Activated CD4-positive, alpha-beta memory T cell treated with anti-CD3 and anti-CD28 coated beads, Interleukin-2, amount 10 ng/mL, durations not matched to agents 7 days and 5 days (primary cell): ENCODE measurements around the gene MYCBPAP. TPM values are rescaled to one million over a fixed set of nuclear protein-coding genes. Genes with fewer than 3 reads are reported as not detected.

Source experiments
- CTCF ChIA-PET: fragments of 350-600 bp; sonication (Branson Sonifier 250); formaldehyde crosslinking; loops from one replicate; lab custom pipeline; 2021; ENCODE audit warnings: antibody characterized with exemption, inconsistent platforms; lab: Charles Lee
- POLR2A ChIA-PET: fragments of 350-600 bp; sonication (Branson Sonifier 250); formaldehyde crosslinking; loops from one replicate; lab custom pipeline; 2021; ENCODE audit warnings: antibody characterized with exemption; lab: Charles Lee
- DNase-seq: peaks from one replicate; pipeline ENCODE4 v3.0.0-alpha.2; 2020
- H3K27ac Mint-ChIP-seq: one replicate; pipeline ENCODE4 v1.8.0; 2021; ENCODE audit warnings: mild to moderate bottlenecking, mixed read lengths
- H3K27me3 Mint-ChIP-seq: one replicate; pipeline ENCODE4 v1.8.0; 2021; ENCODE audit warnings: mixed read lengths
- H3K36me3 Mint-ChIP-seq: one replicate; pipeline ENCODE4 v1.8.0; 2021; ENCODE audit warnings: low read depth, mixed read lengths
- H3K4me1 Mint-ChIP-seq: one replicate; pipeline ENCODE4 v1.8.0; 2021; ENCODE audit warnings: mixed read lengths
- H3K4me3 Mint-ChIP-seq: one replicate; pipeline ENCODE4 v1.8.0; 2021; ENCODE audit warnings: mild to moderate bottlenecking, mixed read lengths
- H3K9me3 Mint-ChIP-seq: one replicate; pipeline ENCODE4 v1.8.0; 2021; ENCODE audit warnings: mixed read lengths
- total RNA-seq, 2 experiments: library from RNA; stranded (reverse); gene quantifications; one replicate each; pipeline ENCODE4 v1.2.3, GENCODE V29; 2021

Gene MYCBPAP
- total RNA-seq, 2 experiments from 2014 or later: 13.4 to 15.2 TPM

- peak overlapping the region; percentile 42 for H3K27ac Mint-ChIP-seq
- ChIA-PET POLR2A (interaction anchor here (0.8 kb wide), 1 partner anchor 60 kb away, joined by 4 read pairs; no protein-coding TSS in a partner anchor), CTCF (interaction anchor here (0.7 to 3.4 kb wide), 10 partner anchors 19 to 215 kb away, joined by 3 to 29 read pairs (median 3); partner anchors contain the start of genes CACNA1G and LRRC59)
- H3K27me3 Mint-ChIP-seq: no peaks in the 10 kb centered on the region
- no peak overlapping the region for H3K4me3 Mint-ChIP-seq
- no peaks in the 10 kb centered on the region for H3K9me3 Mint-ChIP-seq
- H3K36me3 Mint-ChIP-seq: peaks cover 5% of the 10 kb centered on the region
- peaks cover 25% of the 10 kb centered on the region for H3K4me1 Mint-ChIP-seq
- peak; percentile 82 for DNase-seq
Measured at GRCh38 chr17:50482516-50482915, 25.7 kb upstream of the MYCBPAP start.

DNA sequence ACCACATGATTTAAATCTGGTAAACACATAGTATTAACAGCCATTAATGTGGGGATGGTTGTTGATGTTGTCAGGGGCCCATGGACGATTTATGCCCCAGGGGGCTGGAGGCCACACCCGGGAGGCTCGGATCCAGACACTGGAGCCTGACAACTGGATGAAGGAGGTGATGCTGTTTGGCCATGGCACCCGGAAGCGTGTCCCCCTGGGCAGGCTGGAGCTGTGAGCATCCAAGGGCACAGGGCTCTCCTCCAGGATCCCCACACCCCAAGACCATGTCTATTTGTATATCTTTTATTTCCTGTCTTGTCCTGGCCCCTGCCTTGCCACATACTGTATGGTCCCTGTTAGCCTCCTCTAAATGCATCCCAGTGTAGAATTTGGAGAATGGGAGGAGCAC is 25.0 kb upstream of the MYCBPAP start:
- no peak for DNase-seq
- Mint-ChIP-seq H3K27me3 (no peaks in the 10 kb centered on the region), H3K27ac (no peak overlapping the region), H3K9me3 (no peaks in the 10 kb centered on the region), H3K36me3 (peaks cover 5% of the 10 kb centered on the region), H3K4me1 (peaks cover 20% of the 10 kb centered on the region), H3K4me3 (no peak overlapping the region)
- POLR2A ChIA-PET: interaction anchor here (1.4 to 1.7 kb wide), 3 partner anchors 10 to 50 kb away, joined by 3 to 6 read pairs (median 5); no protein-coding TSS in a partner anchor
- CTCF ChIA-PET: interaction anchor here (0.7 to 3.4 kb wide), 8 partner anchors 18 to 214 kb away, joined by 3 to 29 read pairs (median 4); partner anchors contain the start of genes CACNA1G and LRRC59

DNA sequence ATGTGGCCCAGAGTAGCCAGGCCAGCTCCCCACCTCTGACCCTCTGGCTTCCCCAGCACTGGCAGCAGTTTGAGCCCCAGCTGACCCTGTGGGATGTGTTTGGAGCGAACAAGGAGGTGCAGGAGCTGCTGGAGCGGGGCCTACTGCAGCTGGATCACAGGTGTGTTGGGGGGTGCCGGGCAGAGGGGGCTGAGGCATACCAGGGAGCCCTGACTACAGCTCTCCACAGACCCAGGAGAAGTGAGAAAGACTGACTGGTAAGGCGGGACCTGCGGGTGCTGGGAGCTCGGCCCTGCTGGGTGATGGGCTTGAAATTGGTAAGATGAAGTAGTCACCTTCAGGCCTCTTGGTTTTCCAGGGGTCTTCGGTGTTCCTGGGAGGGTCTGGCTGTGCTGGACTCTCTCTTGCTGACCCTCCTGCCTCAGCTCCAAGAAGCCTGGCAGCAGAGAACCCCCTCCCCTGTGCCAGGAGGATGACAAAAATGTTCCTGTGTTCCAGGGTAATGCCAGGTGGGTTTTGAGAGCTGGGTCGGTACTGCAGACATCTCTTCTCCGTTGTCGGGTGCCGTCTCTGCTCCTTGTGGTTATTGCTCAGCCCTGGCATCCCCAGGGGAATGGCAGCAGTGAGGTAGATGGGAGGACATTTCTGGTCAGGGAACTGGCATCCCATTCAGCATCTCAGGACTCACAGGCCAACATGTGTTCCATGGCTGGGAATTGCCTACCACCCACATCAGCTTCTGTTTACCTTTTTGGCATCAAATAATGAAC is 23.7 kb upstream of the MYCBPAP start:
- peaks cover 13% of the 10 kb centered on the region for H3K4me1 Mint-ChIP-seq
- DNase-seq: no peak
- H3K27ac Mint-ChIP-seq: no peak overlapping the region
- peaks cover 5% of the 10 kb centered on the region for H3K36me3 Mint-ChIP-seq
- ChIA-PET POLR2A (interaction anchor here (0.8 to 1.7 kb wide), 5 partner anchors 9 to 381 kb away, joined by 3 to 6 read pairs (median 3); partner anchors contain the start of gene TOB1), CTCF (interaction anchor here (0.6 to 3.4 kb wide), 9 partner anchors 8 to 221 kb away, joined by 3 to 29 read pairs (median 4); no protein-coding TSS in a partner anchor)
- no peaks in the 10 kb centered on the region for H3K9me3 Mint-ChIP-seq
- H3K27me3 Mint-ChIP-seq: no peaks in the 10 kb centered on the region
- no peak overlapping the region for H3K4me3 Mint-ChIP-seq

DNA sequence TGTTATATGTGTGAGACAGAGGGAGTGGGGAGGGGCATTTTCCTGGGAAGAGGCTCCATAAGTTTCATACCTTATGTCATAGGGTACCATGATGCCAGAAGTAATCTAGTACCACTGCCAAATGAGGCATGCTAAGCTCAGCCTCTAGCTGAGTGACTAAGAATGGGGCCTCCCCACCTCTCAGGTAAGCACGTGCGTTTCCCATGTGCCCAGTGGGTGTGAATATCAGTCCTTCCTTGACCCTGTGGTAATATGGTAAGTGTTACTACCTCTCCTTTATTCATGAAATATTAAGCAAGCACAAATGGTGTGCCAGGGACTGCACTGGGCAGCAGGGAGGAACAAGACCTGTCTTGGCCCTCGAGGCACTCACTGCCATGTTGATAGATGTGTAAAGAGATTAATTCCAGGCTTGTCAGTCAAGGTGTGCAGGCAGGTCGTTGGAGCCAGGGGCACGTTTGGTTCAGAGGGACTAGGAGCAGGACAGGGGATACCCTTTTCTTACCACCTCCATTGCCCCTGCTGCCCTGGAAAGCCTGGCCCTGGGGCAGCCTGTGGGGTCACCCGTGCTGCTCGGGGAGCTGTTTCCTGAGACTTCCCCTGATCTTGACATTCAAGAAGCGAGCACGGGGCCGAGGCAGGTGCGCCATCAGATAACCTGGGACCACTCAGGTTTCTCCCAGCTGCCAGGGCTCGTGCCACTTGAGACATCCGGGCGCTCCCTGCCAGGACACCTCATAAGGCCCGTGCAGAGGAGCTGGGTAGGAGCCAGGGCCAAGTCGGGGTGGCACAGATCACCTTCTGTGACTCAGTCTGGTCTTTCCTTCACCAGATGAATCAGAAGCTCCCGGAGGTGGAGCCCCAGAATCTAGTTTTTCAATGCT is 20.8 kb upstream of the MYCBPAP start:
- H3K27ac Mint-ChIP-seq: no peak overlapping the region
- POLR2A ChIA-PET: interaction anchor here (0.8 to 1.0 kb wide), 2 partner anchors 28 to 54 kb away, joined by 3 read pairs; no protein-coding TSS in a partner anchor
- DNase-seq: no peak
- no peak overlapping the region for H3K4me3 Mint-ChIP-seq
- CTCF ChIA-PET: interaction anchor here (1.8 kb wide), 1 partner anchor 14 kb away, joined by 10 read pairs; no protein-coding TSS in a partner anchor
- H3K27me3 Mint-ChIP-seq: no peaks in the 10 kb centered on the region
- peaks cover 5% of the 10 kb centered on the region for H3K36me3 Mint-ChIP-seq
- H3K9me3 Mint-ChIP-seq: no peaks in the 10 kb centered on the region
- H3K4me1 Mint-ChIP-seq: peaks cover 4% of the 10 kb centered on the region

GRCh38 chr17:50488880-50489279 is 19.4 kb upstream of the MYCBPAP start:
- Mint-ChIP-seq H3K9me3 (no peaks in the 10 kb centered on the region), H3K4me1 (no peaks in the 10 kb centered on the region), H3K27ac (no peak overlapping the region), H3K36me3 (peaks cover 2% of the 10 kb centered on the region), H3K4me3 (no peak overlapping the region), H3K27me3 (no peaks in the 10 kb centered on the region)
- ChIA-PET POLR2A (interaction anchor here (1.0 kb wide), 1 partner anchor 53 kb away, joined by 3 read pairs; no protein-coding TSS in a partner anchor), CTCF (interaction anchor here (1.2 to 1.8 kb wide), 2 partner anchors 10 to 12 kb away, joined by 4 to 10 read pairs; no protein-coding TSS in a partner anchor)
- no peak for DNase-seq

GRCh38 chr17:50491505-50491904 is 16.7 kb upstream of the MYCBPAP start:
- no peak overlapping the region for H3K4me3 Mint-ChIP-seq
- CTCF ChIA-PET: no interaction called here

GRCh38 chr17:50492214-50492613 is 16.0 kb upstream of the MYCBPAP start:
- no peak overlapping the region for H3K27ac Mint-ChIP-seq
- H3K4me3 Mint-ChIP-seq: no peak overlapping the region
- no peaks in the 10 kb centered on the region for H3K36me3 Mint-ChIP-seq
- no peaks in the 10 kb centered on the region for H3K4me1 Mint-ChIP-seq
- no peaks in the 10 kb centered on the region for H3K9me3 Mint-ChIP-seq
- POLR2A ChIA-PET: interaction anchor here (2.3 kb wide), 1 partner anchor 12 kb away, joined by 6 read pairs; no protein-coding TSS in a partner anchor
- no peaks in the 10 kb centered on the region for H3K27me3 Mint-ChIP-seq
- CTCF ChIA-PET: interaction anchor here (0.7 to 2.2 kb wide), 4 partner anchors 8 to 214 kb away, joined by 3 to 4 read pairs (median 4); partner anchors contain the start of gene RSAD1
- DNase-seq: no peak

More at GRCh38 chr17:50491505-50491904, 16.7 kb upstream of the MYCBPAP start:
- Mint-ChIP-seq H3K9me3 (no peaks in the 10 kb centered on the region), H3K4me1 (no peaks in the 10 kb centered on the region), H3K36me3 (no peaks in the 10 kb centered on the region), H3K27ac (no peak overlapping the region), H3K27me3 (no peaks in the 10 kb centered on the region)
- POLR2A ChIA-PET: no interaction called here
- no peak for DNase-seq

- DNase-seq: no peak
- Mint-ChIP-seq H3K27ac (no peak overlapping the region), H3K36me3 (no peaks in the 10 kb centered on the region), H3K4me3 (no peak overlapping the region), H3K9me3 (no peaks in the 10 kb centered on the region), H3K27me3 (peaks cover 1% of the 10 kb centered on the region), H3K4me1 (no peaks in the 10 kb centered on the region)
- ChIA-PET POLR2A (interaction anchor here (1.4 to 2.3 kb wide), 2 partner anchors 10 to 11 kb away, joined by 5 to 6 read pairs; no protein-coding TSS in a partner anchor), CTCF (interaction anchor here (1.4 to 2.2 kb wide), 2 partner anchors 9 to 15 kb away, joined by 4 read pairs; partner anchors contain the start of gene RSAD1)
Measured at GRCh38 chr17:50493744-50494143, 14.5 kb upstream of the MYCBPAP start.

DNA sequence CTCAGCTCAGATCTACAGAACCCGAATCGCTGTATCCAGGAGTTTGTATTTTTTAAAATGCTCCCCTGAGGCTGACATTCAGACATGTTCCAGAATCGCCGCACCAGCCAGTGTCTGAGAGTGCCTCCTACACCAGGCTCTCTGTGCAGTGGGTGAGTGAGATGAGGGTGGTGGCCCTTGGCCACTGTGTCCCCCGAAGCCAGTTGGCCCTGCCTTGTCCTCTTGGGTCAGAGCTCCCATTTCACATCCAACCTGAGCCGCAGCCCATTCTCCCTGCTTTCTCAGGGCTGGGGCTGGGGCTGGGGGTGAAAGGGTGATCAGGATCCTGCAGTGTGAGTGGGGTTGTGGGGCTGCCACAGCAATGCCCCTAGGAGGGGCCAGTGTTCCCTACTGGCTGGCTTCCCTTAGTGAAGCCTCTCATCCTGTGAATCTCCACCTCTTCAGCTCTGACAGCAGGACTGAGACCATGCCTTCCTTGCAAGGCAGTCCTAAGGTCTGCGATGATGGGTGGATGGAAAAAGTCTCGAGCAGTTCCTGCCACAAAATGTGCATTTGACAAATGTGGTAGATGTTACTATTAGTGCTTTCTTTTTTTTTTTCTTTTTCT is 12.9 kb upstream of the MYCBPAP start:
- H3K4me3 Mint-ChIP-seq: no peak overlapping the region
- H3K27me3 Mint-ChIP-seq: peaks cover 3% of the 10 kb centered on the region
- H3K9me3 Mint-ChIP-seq: no peaks in the 10 kb centered on the region
- H3K36me3 Mint-ChIP-seq: no peaks in the 10 kb centered on the region
- no peak overlapping the region for H3K27ac Mint-ChIP-seq
- ChIA-PET CTCF (interaction anchor here (1.0 to 2.2 kb wide), 2 partner anchors 16 to 98 kb away, joined by 3 to 5 read pairs; partner anchors contain the start of gene LRRC59), POLR2A (no interaction called here)
- DNase-seq: no peak
- H3K4me1 Mint-ChIP-seq: no peaks in the 10 kb centered on the region

- DNase-seq: no peak
- no peak overlapping the region for H3K27ac Mint-ChIP-seq
- H3K27me3 Mint-ChIP-seq: peaks cover 3% of the 10 kb centered on the region
- no peak overlapping the region for H3K4me3 Mint-ChIP-seq
- POLR2A ChIA-PET: no interaction called here
- H3K4me1 Mint-ChIP-seq: no peaks in the 10 kb centered on the region
- no peaks in the 10 kb centered on the region for H3K9me3 Mint-ChIP-seq
- CTCF ChIA-PET: interaction anchor here (0.7 to 2.2 kb wide), 3 partner anchors 11 to 99 kb away, joined by 3 to 5 read pairs (median 3); partner anchors contain the start of gene LRRC59
- H3K36me3 Mint-ChIP-seq: no peaks in the 10 kb centered on the region
Measured at GRCh38 chr17:50495918-50496317, 12.3 kb upstream of the MYCBPAP start.

- DNase-seq: no peak
- Mint-ChIP-seq H3K36me3 (no peaks in the 10 kb centered on the region), H3K27me3 (peaks cover 3% of the 10 kb centered on the region), H3K9me3 (no peaks in the 10 kb centered on the region), H3K4me1 (peaks cover 10% of the 10 kb centered on the region), H3K4me3 (no peak overlapping the region), H3K27ac (no peak overlapping the region)
- CTCF ChIA-PET: interaction anchor here (0.7 to 0.8 kb wide), 2 partner anchors 9 to 802 kb away, joined by 3 read pairs; no protein-coding TSS in a partner anchor
- POLR2A ChIA-PET: no interaction called here
Measured at GRCh38 chr17:50498021-50498874, 10.0 kb upstream of the MYCBPAP start.
